GM23338 (cell line): ENCODE data around the gene PLBD1.

Source experiments
- CREB1 ChIP-seq: fragments of 250-450 bp; sonication (Bioruptor Pico); IDR thresholded peaks from 2 replicates; pipeline ENCODE4 v1.5.0; 2020; ENCODE audit warnings: low read depth, mild to moderate bottlenecking, moderate library complexity
- ETS1 ChIP-seq: IDR thresholded peaks from 2 replicates; pipeline ENCODE4 v1.6.1; 2016; ENCODE audit warnings: antibody characterized with exemption
- EZH2 ChIP-seq: fragments of 200-600 bp; sonication (generic); IDR thresholded peaks from one replicate; pipeline ENCODE4 v1.8.0; 2017; ENCODE audit warnings: antibody characterized with exemption, mild to moderate bottlenecking, low read depth; ENCODE audit not compliant: unreplicated experiment
- EZH2phosphoT487 ChIP-seq: fragments of 200-600 bp; sonication (generic); IDR thresholded peaks from one replicate; pipeline ENCODE4 v1.8.1; 2018; ENCODE audit warnings: antibody characterized with exemption; ENCODE audit not compliant: unreplicated experiment
- JUNB ChIP-seq: IDR thresholded peaks from one replicate; pipeline ENCODE4 v1.6.1; 2016; ENCODE audit warnings: antibody characterized with exemption; ENCODE audit not compliant: unreplicated experiment
- NANOG ChIP-seq: IDR thresholded peaks from 2 replicates; pipeline ENCODE4 v1.6.1; 2016; ENCODE audit warnings: antibody characterized with exemption, borderline replicate concordance
- POLR2AphosphoS5 ChIP-seq: IDR thresholded peaks from 2 replicates; pipeline ENCODE4 v1.6.1; 2016; ENCODE audit warnings: antibody characterized with exemption, low read depth
- REST ChIP-seq: IDR thresholded peaks from one replicate; pipeline ENCODE4 v1.6.1; 2018; ENCODE audit warnings: antibody characterized with exemption; ENCODE audit not compliant: unreplicated experiment
- STAT1 ChIP-seq: IDR thresholded peaks from one replicate; pipeline ENCODE4 v1.6.1; 2016; ENCODE audit warnings: antibody characterized with exemption; ENCODE audit not compliant: unreplicated experiment
- TF ChIP-seq, protein P1 (sequence below), 2 experiments: fragments of 200-600 bp in 1 of 2; sonication (generic) in 1 of 2; conservative IDR thresholded peaks; 2 replicates each; pipeline versions ENCODE4 v1.5.1 to v1.6.1; 2016 to 2017; ENCODE audit warnings: antibody characterized with exemption in 2 of 2, low read depth in 2 of 2, mild to moderate bottlenecking in 2 of 2, moderate library complexity in 1 of 2

- TF ChIP-seq, protein P1, sequence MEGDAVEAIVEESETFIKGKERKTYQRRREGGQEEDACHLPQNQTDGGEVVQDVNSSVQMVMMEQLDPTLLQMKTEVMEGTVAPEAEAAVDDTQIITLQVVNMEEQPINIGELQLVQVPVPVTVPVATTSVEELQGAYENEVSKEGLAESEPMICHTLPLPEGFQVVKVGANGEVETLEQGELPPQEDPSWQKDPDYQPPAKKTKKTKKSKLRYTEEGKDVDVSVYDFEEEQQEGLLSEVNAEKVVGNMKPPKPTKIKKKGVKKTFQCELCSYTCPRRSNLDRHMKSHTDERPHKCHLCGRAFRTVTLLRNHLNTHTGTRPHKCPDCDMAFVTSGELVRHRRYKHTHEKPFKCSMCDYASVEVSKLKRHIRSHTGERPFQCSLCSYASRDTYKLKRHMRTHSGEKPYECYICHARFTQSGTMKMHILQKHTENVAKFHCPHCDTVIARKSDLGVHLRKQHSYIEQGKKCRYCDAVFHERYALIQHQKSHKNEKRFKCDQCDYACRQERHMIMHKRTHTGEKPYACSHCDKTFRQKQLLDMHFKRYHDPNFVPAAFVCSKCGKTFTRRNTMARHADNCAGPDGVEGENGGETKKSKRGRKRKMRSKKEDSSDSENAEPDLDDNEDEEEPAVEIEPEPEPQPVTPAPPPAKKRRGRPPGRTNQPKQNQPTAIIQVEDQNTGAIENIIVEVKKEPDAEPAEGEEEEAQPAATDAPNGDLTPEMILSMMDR (conservative IDR thresholded peaks at IDR 0.05; ENCODE audit: low read depth in 2 of 2), result no peak
- TF ChIP-seq NANOG, result no peak
- no peak for TF ChIP-seq POLR2AphosphoS5
- no peak for TF ChIP-seq REST
- no peak for TF ChIP-seq STAT1
- TF ChIP-seq ETS1, result no peak
- TF ChIP-seq EZH2, result no peak
- TF ChIP-seq EZH2phosphoT487, result no peak
- TF ChIP-seq CREB1 (CRISPR knock-in tag), result no peak
- TF ChIP-seq JUNB, result no peak
Measured at GRCh38 chr12:14548609-14549008, 19.1 kb downstream of the PLBD1 start.
